K562 (cell line): ENCODE results near the gene ZNF668. TPM values are rescaled to one million over a fixed set of nuclear protein-coding genes. Genes with fewer than 3 reads are reported as not detected.
A peak's percentile ranks its signal among the peaks of the same experiment; 100 is the strongest.

Experiments used
- CGGBP1 ChIP-seq: fragments of 250-450 bp; sonication (Bioruptor Pico); IDR thresholded peaks from 2 replicates; pipeline ENCODE4 v1.9.0; 2021; ENCODE audit warnings: mild to moderate bottlenecking
- HOMEZ ChIP-seq: fragments of 250-450 bp; sonication (Bioruptor Pico); IDR thresholded peaks from 2 replicates; pipeline ENCODE4 v1.4.0; 2020; ENCODE audit warnings: mild to moderate bottlenecking, moderate library complexity
- MECOM ChIP-seq: fragments of 250-450 bp; sonication (Bioruptor Pico); IDR thresholded peaks from 2 replicates; pipeline ENCODE4 v1.8.0; 2022; ENCODE audit warnings: inconsistent platforms
- MEIS2 ChIP-seq: fragments of 450-650 bp; IDR thresholded peaks from 2 replicates; pipeline ENCODE4 v1.6.1; 2014; ENCODE audit warnings: mild to moderate bottlenecking; ENCODE audit not compliant: partially characterized antibody
- NR2C1 ChIP-seq, 2 experiments: fragments of 450-650 bp; IDR thresholded peaks; 2 replicates each; pipeline ENCODE4 v1.6.1; 2017; ENCODE audit warnings: mild to moderate bottlenecking in 2 of 2, antibody characterized with exemption in 1 of 2, inconsistent platforms in 1 of 2, missing compliant biosample characterization in 1 of 2, missing genetic modification characterization in 1 of 2
- NR4A1 ChIP-seq, 2 experiments: fragments of 250-450 bp in 1 of 2; fragments of 450-650 bp in 1 of 2; sonication (Bioruptor Pico) in 1 of 2; IDR thresholded peaks; 2 replicates each; pipeline versions ENCODE4 v1.4.0 to v1.6.1; 2016 to 2020; ENCODE audit warnings: mild to moderate bottlenecking in 2 of 2, missing compliant biosample characterization in 1 of 2, missing genetic modification characterization in 1 of 2, moderate library complexity in 1 of 2
- POLR2G ChIP-seq: fragments of 200-400 bp; formaldehyde crosslinking; IDR thresholded peaks from 2 replicates; pipeline ENCODE4 v1.6.1; 2017; ENCODE audit warnings: low read depth, mild to moderate bottlenecking, antibody characterized with exemption, low read length, moderate library complexity
- RBM25 ChIP-seq: fragments of 200-400 bp; formaldehyde crosslinking; IDR thresholded peaks from 2 replicates; pipeline ENCODE4 v1.6.1; 2018; ENCODE audit warnings: low read length, low read depth, moderate library complexity; ENCODE audit not compliant: severe bottlenecking
- RREB1 ChIP-seq: fragments of 250-450 bp; sonication (Bioruptor Pico); IDR thresholded peaks from 2 replicates; pipeline ENCODE4 v1.4.0; 2020
- SMAD1 ChIP-seq: fragments of 150-350 bp; IDR thresholded peaks from 2 replicates; pipeline ENCODE4 v1.6.1; 2014; ENCODE audit warnings: low read length, low read depth; ENCODE audit not compliant: partially characterized antibody
- TBL1XR1 ChIP-seq, 2 experiments: IDR thresholded peaks; 2 replicates each; pipeline ENCODE4 v1.6.1; 2012; ENCODE audit warnings: improper control_type of control experiment in 2 of 2, low read length in 2 of 2, mild to moderate bottlenecking in 1 of 2
- TEAD4 ChIP-seq, 2 experiments: sonication (generic) in 1 of 2; formaldehyde crosslinking in 1 of 2; IDR thresholded peaks; 2 replicates each; pipeline versions ENCODE4 v1.6.1 to v1.8.0; 2012 to 2022; ENCODE audit warnings: borderline replicate concordance in 1 of 2, inconsistent platforms in 1 of 2, low read length in 1 of 2, mild to moderate bottlenecking in 1 of 2, missing genetic modification reagents in 1 of 2
- TRIM25 ChIP-seq: fragments of 450-650 bp; IDR thresholded peaks from 2 replicates; pipeline ENCODE4 v1.7.0; 2016; ENCODE audit warnings: borderline replicate concordance
- ZNF3 ChIP-seq: fragments of 250-450 bp; sonication (Bioruptor Pico); IDR thresholded peaks from 2 replicates; pipeline ENCODE4 v1.5.0; 2021; ENCODE audit warnings: mild to moderate bottlenecking, moderate library complexity
- ZNF75A ChIP-seq: fragments of 450-650 bp; formaldehyde crosslinking; IDR thresholded peaks from 2 replicates; pipeline ENCODE4 v1.4.0; 2020; ENCODE audit warnings: mild to moderate bottlenecking
- polyA plus RNA-seq, 8 experiments: library from polyadenylated mRNA; depleted of rRNA in 4 of 8; stranded (reverse) in 5 of 8; unstranded in 3 of 8; fragments of >200 nt; fragmentation: Nextera tagmentation in 2 of 8; fragmentation: Illumina TruSeq in 1 of 8; extraction: Ambion mirVana in 2 of 8; extraction: Trizol in 1 of 8; gene quantifications; 2 replicates each; pipeline versions ENCODE4 v1.2.1 to v1.2.3, GENCODE V29; 2011 to 2014; ENCODE audit warnings: inconsistent platforms in 1 of 8, missing spikeins in 1 of 8
- total RNA-seq, 7 experiments: library from RNA; depleted of rRNA in 6 of 7; stranded (reverse); fragments of >200 nt in 6 of 7; fragmentation: Illumina TruSeq in 2 of 7; extraction: Trizol in 2 of 7; gene quantifications; 2 replicates each; pipeline versions ENCODE4 v1.2.1 to v1.2.3, GENCODE V29; 2011 to 2021; ENCODE audit warnings: low replicate concordance in 1 of 7

ZNF668 gene
- total and polyA plus RNA-seq, 9 of the 15 experiments (the other 6 are each of a cell fraction or from before 2014, with no cell fraction given), result 0.04 to 15.3 (median 3.8) TPM; not detected in 1

GRCh38 chr16:31094424-31095120 is 20.5 kb upstream of the ZNF668 start, which contains the start of gene VKORC1 (continued):
- TF ChIP-seq POLR2G (peak; percentile 90), TBL1XR1 (IDR thresholded peaks at IDR 0.05; ENCODE audit: low read length in 2 of 2) (no peak), RBM25 (peak; percentile 34), TRIM25 (no peak; the same call in 1 of the 2 replicates), SMAD1 (no peak), ZNF3 (CRISPR knock-in tag) (no peak), RREB1 (CRISPR knock-in tag) (no peak), NR2C1 (IDR thresholded peaks at IDR 0.05) (no peak), NR2C1 (tag; IDR thresholded peaks at IDR 0.05) (peak; percentile 66; the same call in 1 of the 2 replicates), CGGBP1 (CRISPR knock-in tag) (no peak), MECOM (CRISPR knock-in tag) (no peak), TEAD4 (IDR thresholded peaks at IDR 0.05; ENCODE audit: low read length) (peak; percentile 59), TEAD4 (CRISPR knock-in tag; IDR thresholded peaks at IDR 0.05; ENCODE audit: borderline replicate concordance) (peak; percentile 39; the same call in 1 of the 2 replicates), HOMEZ (no peak), ZNF75A (CRISPR knock-in tag) (no peak), NR4A1 (CRISPR knock-in tag; IDR thresholded peaks at IDR 0.05) (no peak), NR4A1 (tag; IDR thresholded peaks at IDR 0.05) (no peak), MEIS2 (peak; percentile 50)
